ENCODE data around the gene EPDR1.

EPDR1 gene

DNA sequence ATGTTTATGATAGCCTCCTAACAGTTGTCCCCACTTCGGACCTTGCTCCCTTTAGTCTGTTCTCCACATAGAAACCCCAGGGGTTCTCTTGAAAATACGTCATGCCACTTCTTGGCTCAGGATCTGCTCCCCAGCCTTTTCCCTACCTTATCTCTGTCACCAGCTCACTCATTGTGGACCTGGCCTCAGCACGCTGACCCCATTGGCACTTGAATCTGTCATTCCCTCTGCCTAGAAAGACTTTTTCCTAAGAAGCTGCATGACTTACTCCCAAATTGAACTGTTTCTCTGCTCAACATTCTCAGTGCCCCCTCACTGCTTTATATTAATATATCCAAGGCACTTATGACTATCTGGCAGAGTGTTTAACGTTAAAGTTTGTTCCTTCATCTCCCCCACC lies 8.4 kb downstream of the EPDR1 start:
- Histone ChIP-seq H3K9ac (ENCODE audit: insufficient read length, low read depth) (no peak overlapping the region), H3K9me3 (ENCODE audit: insufficient read depth, low read length) (0 out of 2 replicates have a peak, but pooled peaks cover 8% of the 10 kb centered on the region), H3K27me3 (ENCODE audit: insufficient read depth, insufficient read length) (no peaks in the 10 kb centered on the region), H3K4me1 (ENCODE audit: insufficient read depth, insufficient read length) (peaks cover 3% of the 10 kb centered on the region), H3K36me3 (ENCODE audit: insufficient read depth, insufficient read length, low read length) (peaks cover 12% of the 10 kb centered on the region), H3K4me3 (ENCODE audit: insufficient read length, low read depth) (no peak overlapping the region)
- DNase-seq (ENCODE audit: low read depth, low spot score): no peak
- TF ChIP-seq ZNF274 (IDR thresholded peaks at IDR 0.05; ENCODE audit: low read depth, low read length): no peak
- no peak for TF ChIP-seq SUZ12 (IDR thresholded peaks at IDR 0.05; ENCODE audit: extremely low read depth, insufficient read depth, insufficient read length)
- no peak for TF ChIP-seq YY1 (IDR thresholded peaks at IDR 0.05; ENCODE audit: insufficient read depth, insufficient read length)

DNA sequence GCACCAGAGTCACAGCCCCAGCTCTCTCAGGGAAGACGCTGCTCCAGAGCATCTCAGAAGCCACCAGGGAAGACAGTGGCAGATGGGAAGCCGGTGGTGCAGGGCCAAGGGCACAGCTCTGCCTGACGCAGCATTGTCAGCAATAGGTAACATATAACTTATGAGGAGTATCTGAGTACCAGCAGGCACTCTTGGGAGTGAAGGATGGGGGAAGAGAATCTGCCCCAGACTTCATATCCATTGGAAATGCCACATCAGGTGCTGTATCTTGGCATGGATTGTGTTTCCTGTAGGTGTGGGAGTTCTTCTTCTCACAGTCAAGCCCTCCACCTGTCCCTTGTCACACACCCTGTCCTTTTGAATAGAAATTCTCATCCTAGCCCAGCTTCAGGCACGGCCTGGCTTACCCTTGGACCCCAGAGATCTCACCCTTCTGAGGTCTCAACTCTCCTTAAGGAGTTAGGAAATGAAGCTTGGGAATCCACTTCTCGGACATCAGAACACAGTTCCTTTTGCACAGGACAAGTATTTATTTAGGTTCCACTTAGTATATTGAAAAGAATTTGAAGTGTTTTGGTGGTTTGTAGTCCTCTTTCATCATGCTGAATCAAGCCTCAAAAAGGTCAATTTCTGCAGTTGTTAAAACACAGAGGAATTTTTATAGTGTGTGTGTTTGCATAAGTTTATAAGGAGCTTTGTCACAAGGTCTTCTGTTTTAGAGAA lies 9.9 kb downstream of the EPDR1 start:
- TF ChIP-seq YY1 (IDR thresholded peaks at IDR 0.05; ENCODE audit: insufficient read depth, insufficient read length): no peak
- TF ChIP-seq SUZ12 (IDR thresholded peaks at IDR 0.05; ENCODE audit: extremely low read depth, insufficient read depth, insufficient read length): no peak
- TF ChIP-seq ZNF274 (IDR thresholded peaks at IDR 0.05; ENCODE audit: low read depth, low read length): no peak
- Histone ChIP-seq H3K4me3 (ENCODE audit: insufficient read length, low read depth) (no peak overlapping the region), H3K36me3 (ENCODE audit: insufficient read depth, insufficient read length, low read length) (peaks cover 6% of the 10 kb centered on the region), H3K4me1 (ENCODE audit: insufficient read depth, insufficient read length) (peaks cover 3% of the 10 kb centered on the region), H3K9me3 (ENCODE audit: insufficient read depth, low read length) (0 out of 2 replicates have a peak, but pooled peaks cover 5% of the 10 kb centered on the region), H3K9ac (ENCODE audit: insufficient read length, low read depth) (no peak overlapping the region), H3K27me3 (ENCODE audit: insufficient read depth, insufficient read length) (no peaks in the 10 kb centered on the region)
- DNase-seq (ENCODE audit: low read depth, low spot score): no peak

DNA sequence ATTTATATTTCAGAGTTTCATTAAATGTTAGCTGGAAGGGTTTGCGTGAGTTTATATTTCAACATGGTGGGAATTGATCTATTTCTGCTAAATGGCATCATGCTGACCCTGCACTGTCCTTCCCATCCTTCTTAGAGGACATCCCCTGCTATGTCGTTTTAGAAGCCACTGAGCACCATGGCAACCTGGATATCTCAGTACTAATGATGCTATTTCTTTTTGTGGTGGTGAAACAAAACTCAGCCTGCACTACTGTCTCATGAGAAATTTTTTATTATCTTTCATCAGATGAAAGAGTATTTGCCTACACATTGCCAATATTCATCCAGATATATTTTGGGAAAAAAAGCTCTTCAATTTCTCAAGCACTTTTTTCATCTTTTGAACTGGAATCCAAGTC lies 12.1 kb downstream of the EPDR1 start:
- no peak for DNase-seq (ENCODE audit: low read depth, low spot score)
- no peak for TF ChIP-seq YY1 (IDR thresholded peaks at IDR 0.05; ENCODE audit: insufficient read depth, insufficient read length)
- TF ChIP-seq ZNF274 (IDR thresholded peaks at IDR 0.05; ENCODE audit: low read depth, low read length): no peak
- no peak for TF ChIP-seq SUZ12 (IDR thresholded peaks at IDR 0.05; ENCODE audit: extremely low read depth, insufficient read depth, insufficient read length)
- Histone ChIP-seq H3K9me3 (ENCODE audit: insufficient read depth, low read length) (peaks cover 9% of the 10 kb centered on the region; the same call in 1 of the 2 replicates), H3K36me3 (ENCODE audit: insufficient read depth, insufficient read length, low read length) (peaks cover 6% of the 10 kb centered on the region), H3K4me1 (ENCODE audit: insufficient read depth, insufficient read length) (peaks cover 3% of the 10 kb centered on the region), H3K27me3 (ENCODE audit: insufficient read depth, insufficient read length) (no peaks in the 10 kb centered on the region), H3K4me3 (ENCODE audit: insufficient read length, low read depth) (no peak overlapping the region), H3K9ac (ENCODE audit: insufficient read length, low read depth) (no peak overlapping the region)

DNA sequence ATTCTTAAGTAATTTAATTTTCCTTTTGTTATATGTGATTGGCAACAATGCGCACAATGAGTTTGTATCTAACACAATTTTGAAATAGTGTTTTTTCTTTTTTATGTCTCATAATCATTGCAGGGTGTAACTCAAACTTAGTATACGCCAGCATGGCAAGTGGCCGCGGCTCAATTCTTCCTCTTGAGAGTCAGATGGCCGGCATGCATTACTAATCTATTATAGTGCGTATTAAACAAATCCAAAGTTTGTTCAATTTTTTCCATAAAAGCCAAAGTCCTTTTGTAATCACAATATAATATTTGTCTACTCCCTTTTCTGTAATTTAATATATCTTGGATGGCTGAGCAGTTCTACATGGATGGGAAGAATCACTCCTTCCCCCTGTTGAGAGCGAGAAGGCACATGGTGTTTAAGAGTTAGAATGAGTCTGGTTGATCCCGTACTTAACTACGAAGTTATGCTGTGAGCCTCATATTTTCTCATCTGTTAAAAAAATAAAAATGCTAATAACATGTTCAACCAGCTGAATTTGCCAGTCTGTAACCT lies 12.7 kb downstream of the EPDR1 start:
- Histone ChIP-seq H3K36me3 (ENCODE audit: insufficient read depth, insufficient read length, low read length) (peaks cover 6% of the 10 kb centered on the region), H3K9ac (ENCODE audit: insufficient read length, low read depth) (no peak overlapping the region)
- TF ChIP-seq SUZ12 (IDR thresholded peaks at IDR 0.05; ENCODE audit: extremely low read depth, insufficient read depth, insufficient read length) (no peak), YY1 (IDR thresholded peaks at IDR 0.05; ENCODE audit: insufficient read depth, insufficient read length) (no peak), ZNF274 (IDR thresholded peaks at IDR 0.05; ENCODE audit: low read depth, low read length) (no peak)

DNA sequence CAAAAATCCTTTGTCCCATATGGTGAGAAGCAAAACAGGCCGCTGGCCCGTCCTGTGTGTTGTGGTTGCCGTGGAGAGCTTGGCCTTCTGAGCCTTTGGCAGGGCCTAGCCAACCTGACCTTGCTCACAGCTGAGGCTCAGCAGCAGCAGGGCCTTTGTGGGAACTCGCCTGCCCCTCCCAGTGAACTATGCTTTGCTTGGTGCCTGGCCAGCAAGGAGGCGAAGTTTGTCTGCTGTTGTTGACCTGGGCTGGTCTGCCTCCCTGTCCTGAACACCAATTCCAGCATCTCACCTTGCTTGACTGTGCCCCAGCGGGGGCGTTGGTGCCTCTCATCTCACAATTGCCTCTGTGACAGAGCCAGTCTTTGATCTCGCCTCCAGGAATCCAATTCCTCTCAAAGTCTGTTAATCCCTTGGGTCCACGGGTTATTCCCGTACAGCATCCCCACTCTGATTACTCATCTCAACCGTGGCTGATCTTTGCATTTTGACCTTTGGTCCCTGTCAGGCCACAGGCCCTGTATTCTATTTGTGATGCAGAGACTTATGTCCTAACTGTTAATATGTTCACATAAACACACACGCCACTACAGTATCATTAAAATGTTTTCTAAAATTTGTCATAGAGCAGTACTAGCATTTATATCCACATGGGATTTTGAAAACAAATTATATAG lies 22.6 kb downstream of the EPDR1 start:
- peak; percentile 22 for DNase-seq (ENCODE audit: low read depth, low spot score)
- H3K9ac ChIP-seq (ENCODE audit: insufficient read length, low read depth): no peak overlapping the region
- H3K27me3 ChIP-seq (ENCODE audit: insufficient read depth, insufficient read length): no peaks in the 10 kb centered on the region

More for the DNA sequence above, 12.7 kb downstream of the EPDR1 start:
- Histone ChIP-seq H3K27me3 (ENCODE audit: insufficient read depth, insufficient read length) (no peaks in the 10 kb centered on the region), H3K4me1 (ENCODE audit: insufficient read depth, insufficient read length) (peaks cover 3% of the 10 kb centered on the region), H3K9me3 (ENCODE audit: insufficient read depth, low read length) (peaks cover 9% of the 10 kb centered on the region; the same call in 1 of the 2 replicates), H3K4me3 (ENCODE audit: insufficient read length, low read depth) (no peak overlapping the region)
- no peak for DNase-seq (ENCODE audit: low read depth, low spot score)

DNA sequence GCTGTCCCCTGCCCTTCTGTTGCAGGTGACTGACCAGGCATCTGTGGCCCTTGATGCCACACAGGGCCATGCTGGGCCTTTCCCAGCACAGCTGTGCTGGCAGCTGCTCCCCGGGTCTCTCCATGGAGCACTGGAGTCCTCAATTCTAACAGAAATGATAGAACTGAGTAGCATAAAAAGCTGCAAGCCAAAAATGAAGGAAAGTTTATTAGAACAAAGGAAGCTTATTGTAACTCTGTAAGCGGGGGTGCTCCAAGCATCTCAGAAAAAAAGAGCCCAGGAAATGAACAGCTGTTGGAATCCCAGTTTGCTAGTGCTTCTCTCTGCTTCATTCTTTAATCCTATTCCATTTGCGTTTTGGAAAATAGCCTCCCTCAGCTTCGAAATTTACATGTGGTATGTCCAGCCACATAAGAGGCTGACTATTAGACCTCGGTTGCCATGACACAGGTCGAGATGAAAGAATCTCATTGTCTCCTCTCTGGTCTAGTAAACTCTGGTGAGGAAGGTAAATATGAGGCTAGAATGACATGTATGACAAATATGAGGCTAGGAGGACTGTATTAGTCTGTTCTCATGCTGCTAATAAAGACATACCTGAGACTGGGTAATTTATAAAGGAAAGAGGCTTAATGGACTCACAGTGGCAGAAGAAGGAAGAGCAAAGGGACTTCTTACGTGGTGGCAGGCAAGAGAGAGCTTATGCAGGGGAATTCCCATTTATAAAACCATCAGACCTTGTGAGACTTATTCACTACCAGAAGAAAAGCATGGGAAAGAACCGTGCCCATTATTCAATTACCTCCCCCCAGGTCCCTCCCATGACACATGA lies 23.7 kb downstream of the EPDR1 start:
- no peak for DNase-seq (ENCODE audit: low read depth, low spot score)
- Histone ChIP-seq H3K9me3 (ENCODE audit: insufficient read depth, low read length) (no peaks in the 10 kb centered on the region), H3K4me3 (ENCODE audit: insufficient read length, low read depth) (no peak overlapping the region), H3K9ac (ENCODE audit: insufficient read length, low read depth) (no peak overlapping the region), H3K4me1 (ENCODE audit: insufficient read depth, insufficient read length) (no peaks in the 10 kb centered on the region), H3K27me3 (ENCODE audit: insufficient read depth, insufficient read length) (no peaks in the 10 kb centered on the region), H3K36me3 (ENCODE audit: insufficient read depth, insufficient read length, low read length) (peaks cover 7% of the 10 kb centered on the region)
- TF ChIP-seq ZNF274 (IDR thresholded peaks at IDR 0.05; ENCODE audit: low read depth, low read length) (no peak), SUZ12 (IDR thresholded peaks at IDR 0.05; ENCODE audit: extremely low read depth, insufficient read depth, insufficient read length) (no peak)

More for the DNA sequence above, 22.6 kb downstream of the EPDR1 start:
- no peak for TF ChIP-seq YY1 (IDR thresholded peaks at IDR 0.05; ENCODE audit: insufficient read depth, insufficient read length)
- no peak for TF ChIP-seq ZNF274 (IDR thresholded peaks at IDR 0.05; ENCODE audit: low read depth, low read length)
- no peak for TF ChIP-seq SUZ12 (IDR thresholded peaks at IDR 0.05; ENCODE audit: extremely low read depth, insufficient read depth, insufficient read length)
- Histone ChIP-seq H3K4me1 (ENCODE audit: insufficient read depth, insufficient read length) (no peaks in the 10 kb centered on the region), H3K4me3 (ENCODE audit: insufficient read length, low read depth) (no peak overlapping the region), H3K9me3 (ENCODE audit: insufficient read depth, low read length) (no peaks in the 10 kb centered on the region), H3K36me3 (ENCODE audit: insufficient read depth, insufficient read length, low read length) (no peaks in the 10 kb centered on the region)
